Astrocyte (in vitro differentiated cells and primary cell): Measurements from ENCODE around the gene DBF4. TPM values are rescaled to one million over a fixed set of nuclear protein-coding genes. Genes with fewer than 3 reads are reported as not detected.

Experiments used
- DNase-seq: peaks from one replicate; pipeline ENCODE4 v3.0.0-alpha.2; 2010; ENCODE audit warnings: low read depth
- FAIRE-seq: peaks from 2 replicates; lab custom pipeline; 2011; peaks lifted over from hg19 to GRCh38; lab: Jason Lieb, UNC
- H2AFZ ChIP-seq: 2 replicates; pipeline ENCODE4 v1.6.0; 2012; ENCODE audit warnings: low read depth, low read length, inconsistent platforms
- H3K27ac ChIP-seq: 2 replicates; pipeline ENCODE4 v1.5.1; 2011; ENCODE audit warnings: low read depth, low read length, inconsistent platforms
- H3K27me3 ChIP-seq: 2 replicates; pipeline ENCODE4 v1.6.0; 2011; ENCODE audit warnings: low read length, inconsistent platforms; ENCODE audit not compliant: insufficient read depth
- H3K36me3 ChIP-seq: 2 replicates; pipeline ENCODE4 v1.5.1; 2011; ENCODE audit warnings: low read length, inconsistent platforms; ENCODE audit not compliant: insufficient read depth
- H3K4me1 ChIP-seq: 2 replicates; pipeline ENCODE4 v1.5.1; 2011; ENCODE audit warnings: low read length, inconsistent platforms; ENCODE audit not compliant: insufficient read depth
- H3K4me2 ChIP-seq: 2 replicates; pipeline ENCODE4 v1.6.0; 2012; ENCODE audit warnings: low read length, inconsistent platforms
- H3K4me3 ChIP-seq: 2 replicates; pipeline ENCODE4 v1.5.1; 2011; ENCODE audit warnings: low read depth, mild to moderate bottlenecking, low read length, inconsistent platforms; ENCODE audit not compliant: insufficient read depth
- H3K79me2 ChIP-seq: 2 replicates; pipeline ENCODE4 v1.6.0; 2012; ENCODE audit warnings: mild to moderate bottlenecking, low read length, inconsistent platforms; ENCODE audit not compliant: insufficient read depth
- H3K9ac ChIP-seq: 2 replicates; pipeline ENCODE4 v1.6.0; 2012; ENCODE audit warnings: mild to moderate bottlenecking, low read length, inconsistent platforms
- H3K9me3 ChIP-seq: 2 replicates; pipeline ENCODE4 v1.5.1; 2012; ENCODE audit warnings: low read depth, mild to moderate bottlenecking, low read length, inconsistent platforms; ENCODE audit not compliant: insufficient read depth
- H4K20me1 ChIP-seq: 2 replicates; pipeline ENCODE4 v1.6.0; 2012; ENCODE audit warnings: low read length, inconsistent platforms; ENCODE audit not compliant: insufficient read depth
- H3K27ac Mint-ChIP-seq: one replicate; pipeline ENCODE4 v1.8.0; 2021; ENCODE audit warnings: mild to moderate bottlenecking, mixed read lengths; ENCODE audit not compliant: unreplicated experiment
- H3K27me3 Mint-ChIP-seq: one replicate; pipeline ENCODE4 v1.8.0; 2021; ENCODE audit warnings: low read depth, mixed read lengths; ENCODE audit not compliant: unreplicated experiment
- H3K36me3 Mint-ChIP-seq: one replicate; pipeline ENCODE4 v1.8.0; 2021; ENCODE audit warnings: low read depth, mixed read lengths; ENCODE audit not compliant: unreplicated experiment
- H3K4me1 Mint-ChIP-seq: one replicate; pipeline ENCODE4 v1.8.0; 2021; ENCODE audit warnings: low read depth, mixed read lengths; ENCODE audit not compliant: unreplicated experiment
- H3K4me3 Mint-ChIP-seq: one replicate; pipeline ENCODE4 v1.8.0; 2021; ENCODE audit warnings: mild to moderate bottlenecking, moderate library complexity, mixed read lengths; ENCODE audit not compliant: unreplicated experiment
- H3K9me3 Mint-ChIP-seq: one replicate; pipeline ENCODE4 v1.8.0; 2021; ENCODE audit warnings: mild to moderate bottlenecking, mixed read lengths; ENCODE audit not compliant: unreplicated experiment
- EZH2 ChIP-seq: IDR thresholded peaks from 2 replicates; pipeline ENCODE4 v1.6.1; 2012; ENCODE audit warnings: mild to moderate bottlenecking, low read length, inconsistent platforms; ENCODE audit not compliant: insufficient read depth
- total RNA-seq: library from RNA; stranded (reverse); gene quantifications from 2 replicates; pipeline ENCODE4 v1.2.1, GENCODE V29; 2021
- TF ChIP-seq, protein P1 (sequence below): IDR thresholded peaks from 2 replicates; pipeline ENCODE4 v1.5.1; 2011; ENCODE audit warnings: low read depth, mild to moderate bottlenecking, inconsistent platforms, low read length, moderate library complexity; ENCODE audit not compliant: insufficient read depth

Gene DBF4
- total RNA-seq, 1 donor from 2014 or later = 13.0 TPM

DNA sequence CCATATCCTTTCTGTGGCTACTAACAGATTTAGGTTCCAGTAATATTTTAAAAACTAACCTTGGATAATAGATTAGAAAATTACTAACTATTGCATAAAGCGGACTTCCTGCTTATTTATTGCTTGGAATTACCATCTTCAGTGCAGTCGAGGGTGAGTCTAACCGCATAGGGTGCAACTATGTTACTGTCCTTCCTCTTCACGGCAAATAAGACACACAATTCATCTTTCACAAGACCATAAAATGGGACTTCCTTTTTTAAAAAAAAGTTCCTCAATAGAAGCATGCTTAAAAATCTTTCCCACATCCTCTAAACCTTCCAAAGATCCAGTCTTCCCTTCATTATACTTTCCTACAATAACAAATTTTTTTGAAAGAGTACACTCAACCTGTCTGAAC, 2.2 kb upstream of the DBF4 start:
- no peak for FAIRE-seq
- H3K27ac Mint-ChIP-seq = no peak overlapping the region
- H3K4me3 ChIP-seq = no peak overlapping the region
- H3K4me2 ChIP-seq = peak overlapping the region; percentile 92
- peaks cover 5% of the 10 kb centered on the region for H3K9me3 Mint-ChIP-seq
- H3K4me1 Mint-ChIP-seq = peaks cover 15% of the 10 kb centered on the region
- no peak overlapping the region for H3K27ac ChIP-seq
- no peaks in the 10 kb centered on the region for H3K36me3 Mint-ChIP-seq
- peaks cover 68% of the 10 kb centered on the region for H3K79me2 ChIP-seq
- no peak overlapping the region for H2AFZ ChIP-seq
- H3K36me3 ChIP-seq = no peaks in the 10 kb centered on the region
- H3K27me3 Mint-ChIP-seq = no peaks in the 10 kb centered on the region
- H3K4me1 ChIP-seq = peaks cover 5% of the 10 kb centered on the region
- TF ChIP-seq, protein P1, sequence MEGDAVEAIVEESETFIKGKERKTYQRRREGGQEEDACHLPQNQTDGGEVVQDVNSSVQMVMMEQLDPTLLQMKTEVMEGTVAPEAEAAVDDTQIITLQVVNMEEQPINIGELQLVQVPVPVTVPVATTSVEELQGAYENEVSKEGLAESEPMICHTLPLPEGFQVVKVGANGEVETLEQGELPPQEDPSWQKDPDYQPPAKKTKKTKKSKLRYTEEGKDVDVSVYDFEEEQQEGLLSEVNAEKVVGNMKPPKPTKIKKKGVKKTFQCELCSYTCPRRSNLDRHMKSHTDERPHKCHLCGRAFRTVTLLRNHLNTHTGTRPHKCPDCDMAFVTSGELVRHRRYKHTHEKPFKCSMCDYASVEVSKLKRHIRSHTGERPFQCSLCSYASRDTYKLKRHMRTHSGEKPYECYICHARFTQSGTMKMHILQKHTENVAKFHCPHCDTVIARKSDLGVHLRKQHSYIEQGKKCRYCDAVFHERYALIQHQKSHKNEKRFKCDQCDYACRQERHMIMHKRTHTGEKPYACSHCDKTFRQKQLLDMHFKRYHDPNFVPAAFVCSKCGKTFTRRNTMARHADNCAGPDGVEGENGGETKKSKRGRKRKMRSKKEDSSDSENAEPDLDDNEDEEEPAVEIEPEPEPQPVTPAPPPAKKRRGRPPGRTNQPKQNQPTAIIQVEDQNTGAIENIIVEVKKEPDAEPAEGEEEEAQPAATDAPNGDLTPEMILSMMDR = no peak
- TF ChIP-seq EZH2 = no peak
- no peaks in the 10 kb centered on the region for H4K20me1 ChIP-seq
- H3K9me3 ChIP-seq = peaks cover 5% of the 10 kb centered on the region
- DNase-seq = no peak
- no peak overlapping the region for H3K9ac ChIP-seq
- H3K4me3 Mint-ChIP-seq = no peak overlapping the region
- H3K27me3 ChIP-seq = no peaks in the 10 kb centered on the region

GRCh38 chr7:87875151-87876039, 898 bp upstream of the DBF4 start:
- peak overlapping the region; percentile 41 for H3K27ac Mint-ChIP-seq
- peaks cover 5% of the 10 kb centered on the region for H3K4me1 ChIP-seq
- no peak for FAIRE-seq
- H3K9me3 Mint-ChIP-seq = peaks cover 5% of the 10 kb centered on the region
- H3K4me1 Mint-ChIP-seq = peaks cover 15% of the 10 kb centered on the region
- H3K9ac ChIP-seq = peak overlapping the region; percentile 96
- no peaks in the 10 kb centered on the region for H3K27me3 ChIP-seq
- H3K9me3 ChIP-seq = peaks cover 5% of the 10 kb centered on the region
- peak overlapping the region; percentile 93 for H3K4me3 ChIP-seq
- no peaks in the 10 kb centered on the region for H3K27me3 Mint-ChIP-seq
- H2AFZ ChIP-seq = peak overlapping the region; percentile 87
- H3K4me2 ChIP-seq = peak overlapping the region; percentile 92
- H3K36me3 Mint-ChIP-seq = no peaks in the 10 kb centered on the region
- TF ChIP-seq, protein P1 = no peak
- no peak for TF ChIP-seq EZH2
- DNase-seq = no peak
- H3K4me3 Mint-ChIP-seq = peak overlapping the region; percentile 94
- peak overlapping the region; percentile 90 for H3K27ac ChIP-seq
- H3K36me3 ChIP-seq = peaks cover under 1% of the 10 kb centered on the region
- peaks cover 79% of the 10 kb centered on the region for H3K79me2 ChIP-seq
- no peaks in the 10 kb centered on the region for H4K20me1 ChIP-seq

GRCh38 chr7:87876869-87877234, 559 bp downstream of the DBF4 start:
- H3K27ac Mint-ChIP-seq = peak overlapping the region; percentile 80
- peak overlapping the region; percentile 90 for H2AFZ ChIP-seq
- peak overlapping the region; percentile 96 for H3K9ac ChIP-seq
- no peaks in the 10 kb centered on the region for H4K20me1 ChIP-seq
- H3K9me3 ChIP-seq = no peaks in the 10 kb centered on the region
- H3K36me3 Mint-ChIP-seq = no peaks in the 10 kb centered on the region
- H3K79me2 ChIP-seq = peaks cover 82% of the 10 kb centered on the region
- H3K4me2 ChIP-seq = peak overlapping the region; percentile 92
- DNase-seq = peak; percentile 46
- peak overlapping the region; percentile 93 for H3K4me3 ChIP-seq
- H3K27me3 ChIP-seq = no peaks in the 10 kb centered on the region
- H3K4me1 Mint-ChIP-seq = peaks cover 15% of the 10 kb centered on the region
- TF ChIP-seq, protein P1 = no peak
- TF ChIP-seq EZH2 = no peak
- no peak for FAIRE-seq
- peak overlapping the region; percentile 90 for H3K27ac ChIP-seq
- peaks cover 5% of the 10 kb centered on the region for H3K4me1 ChIP-seq
- peaks cover 5% of the 10 kb centered on the region for H3K9me3 Mint-ChIP-seq
- peaks cover 3% of the 10 kb centered on the region for H3K36me3 ChIP-seq
- no peaks in the 10 kb centered on the region for H3K27me3 Mint-ChIP-seq
- peak overlapping the region; percentile 94 for H3K4me3 Mint-ChIP-seq
